NCI-H524 (cell line): ENCODE data around the gene JPH2.

Experiments used
- DNase-seq, 2 experiments: peaks; one replicate each; lab custom pipeline; 2025; lab: John Stamatoyannopoulos, UW

The JPH2 gene

GRCh38 chr20:44099832-44100231 is 87.2 kb downstream of the JPH2 start:
- DNase-seq, result no peak

DNA sequence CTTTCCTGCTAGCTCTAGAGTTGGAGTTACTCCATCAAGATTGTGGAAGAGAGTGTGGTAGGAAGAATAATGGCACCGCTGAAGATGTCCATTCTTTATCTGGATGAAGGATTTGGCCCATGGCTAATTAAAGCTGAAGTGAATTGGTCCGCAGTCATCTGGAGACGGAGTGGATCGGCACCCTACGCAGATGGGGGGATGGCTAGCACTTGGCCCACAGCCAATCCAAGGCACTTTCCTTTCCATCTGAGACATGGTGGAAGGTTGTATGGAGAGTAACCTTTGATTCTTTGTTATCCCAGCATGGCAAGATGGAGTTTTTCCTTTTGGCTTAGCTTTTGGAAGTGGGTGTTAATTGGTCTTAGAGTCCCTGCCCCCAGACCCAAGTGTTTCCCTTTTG is 88.3 kb downstream of the JPH2 start:
- no peak for DNase-seq

GRCh38 chr20:44098256-44098630 is 88.7 kb downstream of the JPH2 start:
- DNase-seq, result no peak

DNA sequence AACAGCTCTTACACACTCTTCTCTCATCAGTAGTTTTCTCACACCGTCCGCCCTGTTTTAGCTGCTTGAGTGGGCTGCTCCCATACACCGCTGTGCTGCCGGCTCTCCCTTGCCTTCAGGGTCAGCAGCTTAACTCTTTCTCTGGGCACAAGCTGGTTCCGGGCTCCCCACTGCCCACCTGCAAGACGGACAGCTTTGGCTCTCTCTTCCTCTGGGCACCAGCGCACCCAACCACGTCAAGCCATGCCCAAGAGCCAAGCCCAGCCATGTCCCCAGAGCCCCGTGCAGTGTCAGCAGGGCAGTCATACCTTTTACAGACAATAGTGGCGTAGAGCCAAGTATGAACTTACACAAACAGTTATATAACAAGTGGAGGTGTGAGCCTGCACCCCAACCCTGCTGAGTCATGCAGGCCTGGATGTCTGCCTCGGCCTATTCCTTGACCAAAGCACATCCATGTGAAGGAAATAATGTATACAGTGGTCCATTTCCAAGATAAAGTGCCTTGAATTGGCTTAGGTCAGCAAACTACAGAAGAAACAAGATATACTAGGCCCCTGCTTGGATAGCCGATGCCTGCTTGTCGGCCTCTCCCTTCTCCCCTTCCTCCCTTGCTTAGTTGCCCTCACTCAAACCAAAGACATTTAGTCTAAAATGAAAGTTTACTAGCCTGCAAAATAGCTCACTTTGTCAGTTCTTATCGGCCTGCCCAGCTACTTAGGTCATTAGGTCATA is 89.3 kb downstream of the JPH2 start:
- no peak for DNase-seq

DNA sequence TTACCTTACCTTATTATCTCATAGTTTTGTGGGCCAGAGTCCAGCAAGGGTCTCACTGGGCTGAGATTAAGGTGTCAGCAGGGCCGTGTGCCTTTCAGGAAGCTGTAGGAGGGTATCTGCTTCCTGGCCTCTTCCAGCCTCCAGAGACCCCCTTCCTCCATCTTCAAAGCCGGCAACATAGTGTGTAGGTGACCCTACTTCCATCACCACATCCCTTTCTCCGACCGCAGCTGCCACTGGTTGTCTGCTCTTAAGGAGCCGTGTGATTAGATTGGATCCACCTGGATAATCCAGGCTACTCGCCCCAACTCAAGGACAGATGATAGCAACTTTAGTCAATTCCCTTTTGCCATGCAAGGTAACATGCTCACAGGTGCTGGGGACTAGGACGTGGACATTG is 91.2 kb downstream of the JPH2 start:
- no peak for DNase-seq

DNA sequence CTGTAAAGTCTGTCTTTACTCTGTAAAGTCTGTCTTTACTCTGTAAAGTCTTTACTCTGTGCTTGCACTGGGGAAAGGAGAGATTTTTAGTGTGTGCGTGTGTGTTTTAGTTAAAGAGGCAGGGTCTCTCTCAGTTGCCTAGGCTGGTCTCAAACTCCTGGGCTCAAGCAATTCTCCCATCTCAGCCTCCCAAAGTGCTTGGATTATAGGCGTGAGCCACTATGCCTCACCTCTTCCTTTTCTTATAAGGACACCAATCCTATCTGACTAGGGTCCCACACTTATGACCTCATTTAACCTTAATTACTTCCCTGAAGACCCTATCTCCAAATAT is 93.8 kb downstream of the JPH2 start:
- DNase-seq, result no peak

- DNase-seq, result peak in 1 of 2 experiments; percentile 52
Observed at GRCh38 chr20:44092551-44093248, 94.3 kb downstream of the JPH2 start.

DNA sequence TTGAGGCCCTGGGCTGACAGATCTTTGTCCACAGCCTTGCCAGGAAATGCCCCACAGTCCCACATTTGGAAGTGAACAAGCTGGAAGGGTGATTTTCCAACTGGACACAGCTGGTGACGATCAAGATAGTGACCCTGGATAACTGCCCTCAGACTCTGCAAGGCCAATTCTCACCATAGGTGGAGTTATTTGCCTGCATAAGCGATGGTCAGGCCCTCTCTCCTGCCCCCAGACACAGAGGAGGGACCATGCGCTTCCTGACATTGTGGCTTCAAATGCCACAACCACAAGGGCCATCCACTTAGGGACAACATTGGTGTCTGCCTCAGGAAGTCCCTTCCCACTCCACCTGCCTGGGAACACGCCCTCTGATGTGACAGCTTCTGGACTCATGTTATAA is 96.0 kb downstream of the JPH2 start:
- no peak for DNase-seq

- DNase-seq, result peak; percentile 31 to 67
Observed at GRCh38 chr20:44089987-44090674, 96.9 kb downstream of the JPH2 start.

DNA sequence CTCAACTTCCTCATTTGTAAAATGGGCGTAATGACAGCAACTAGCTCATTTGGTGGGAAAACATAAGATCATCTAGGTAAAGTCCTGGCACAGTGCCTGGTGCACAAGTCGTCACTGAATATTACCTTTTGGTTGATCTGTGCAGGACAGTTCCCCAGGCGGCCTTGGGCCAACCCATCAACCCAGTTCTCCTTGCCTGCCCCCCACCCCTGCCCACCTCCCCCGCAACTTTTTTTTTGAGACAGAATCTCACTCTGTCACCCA is 99.2 kb downstream of the JPH2 start:
- no peak for DNase-seq

DNA sequence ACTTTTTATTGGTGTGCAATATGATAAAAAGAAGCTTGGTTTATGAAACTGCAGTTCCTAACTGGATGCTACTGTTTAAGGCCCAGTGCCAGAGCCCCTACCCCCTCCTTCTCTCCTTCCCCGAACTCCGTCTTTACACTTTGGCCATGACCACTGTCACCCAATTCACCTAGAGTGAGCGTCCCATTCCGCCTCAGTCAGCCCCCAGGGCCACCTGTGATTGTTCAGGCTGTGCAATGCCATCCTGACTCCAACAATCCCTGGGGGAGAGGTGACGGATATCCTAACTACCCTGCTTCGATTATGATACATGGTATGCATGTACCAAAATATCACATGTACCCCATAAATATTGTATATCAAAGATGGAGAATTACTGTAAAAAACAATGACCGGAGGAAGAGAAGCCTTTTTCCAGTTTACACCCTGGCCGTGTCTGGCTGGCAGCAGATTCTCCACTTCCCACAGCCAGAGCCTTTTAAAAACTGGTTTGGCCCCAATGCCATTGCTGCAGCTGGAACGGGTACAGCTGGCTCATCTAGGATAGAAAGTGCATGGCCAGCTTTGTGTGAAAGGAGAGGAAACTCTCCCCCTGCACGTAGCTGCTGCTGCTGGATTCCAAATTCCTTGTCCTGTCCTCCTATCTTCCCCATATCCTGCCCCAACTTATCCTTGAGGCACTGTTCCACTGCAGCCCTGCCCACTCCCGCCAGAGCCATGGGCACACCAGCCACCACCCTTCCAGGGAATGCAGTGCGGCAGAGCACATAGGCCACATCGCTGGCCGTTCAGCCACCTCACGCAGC is 99.7 kb downstream of the JPH2 start:
- no peak for DNase-seq

GRCh38 chr20:44085616-44086434 is 101.2 kb downstream of the JPH2 start:
- no peak for DNase-seq

- DNase-seq, result no peak
Observed at GRCh38 chr20:44084891-44085290, 102.1 kb downstream of the JPH2 start.

DNA sequence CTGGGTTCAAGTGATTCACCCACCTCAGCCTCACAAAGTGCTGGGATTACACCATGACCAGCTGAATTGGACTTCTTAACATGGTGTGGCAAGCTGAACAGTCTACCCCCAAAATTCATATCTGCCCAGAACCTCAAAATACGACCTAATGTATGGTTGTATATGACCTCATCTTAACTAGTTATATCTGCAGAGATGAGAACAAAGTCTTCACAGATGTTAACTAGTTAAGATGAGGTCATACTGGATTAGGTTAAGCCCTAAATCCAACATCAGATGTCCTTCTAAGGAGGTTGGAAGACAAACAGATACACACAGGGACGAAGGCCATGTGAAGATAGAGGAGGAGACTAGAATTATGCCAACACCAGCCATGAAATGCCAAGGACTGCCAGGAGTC is 102.5 kb downstream of the JPH2 start:
- DNase-seq, result no peak

DNA sequence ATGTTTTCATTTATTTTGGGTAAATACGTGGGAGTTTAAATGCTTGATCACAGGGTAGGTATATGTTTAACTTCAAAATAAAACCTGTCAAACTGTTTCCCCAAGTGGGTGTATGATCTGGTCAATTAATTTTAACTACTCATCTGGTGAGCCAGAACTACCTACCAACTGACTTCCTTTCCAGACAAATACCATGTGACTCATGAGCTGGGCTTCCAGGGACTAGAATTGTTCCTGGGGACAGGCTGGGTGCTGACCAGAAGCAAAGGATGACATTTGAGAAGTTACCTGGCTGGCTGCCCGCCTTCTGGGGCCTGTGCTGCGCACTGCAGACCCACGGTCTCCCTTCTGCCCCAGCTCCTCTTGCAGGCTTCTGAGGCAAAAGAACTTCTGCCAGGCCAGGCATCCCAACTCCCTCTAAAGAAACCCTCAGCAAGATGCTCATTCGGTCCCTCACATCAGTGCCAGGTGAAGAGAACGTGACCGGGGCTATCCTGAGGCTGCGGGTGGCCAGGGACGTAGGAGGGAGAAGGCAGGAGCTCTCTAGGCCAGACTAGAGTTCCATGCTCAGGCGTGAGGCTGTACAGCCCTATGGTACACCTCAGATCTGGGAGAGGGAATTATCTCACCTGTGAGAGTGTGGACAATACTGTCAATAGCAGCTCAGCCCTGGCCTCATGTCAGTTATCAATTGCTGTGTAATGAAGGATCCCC is 103.6 kb downstream of the JPH2 start:
- DNase-seq, result peak in 1 of 2 experiments; percentile 13

- peak in 1 of 2 experiments; percentile 24 for DNase-seq
Observed at GRCh38 chr20:44081888-44082287, 105.1 kb downstream of the JPH2 start.

DNA sequence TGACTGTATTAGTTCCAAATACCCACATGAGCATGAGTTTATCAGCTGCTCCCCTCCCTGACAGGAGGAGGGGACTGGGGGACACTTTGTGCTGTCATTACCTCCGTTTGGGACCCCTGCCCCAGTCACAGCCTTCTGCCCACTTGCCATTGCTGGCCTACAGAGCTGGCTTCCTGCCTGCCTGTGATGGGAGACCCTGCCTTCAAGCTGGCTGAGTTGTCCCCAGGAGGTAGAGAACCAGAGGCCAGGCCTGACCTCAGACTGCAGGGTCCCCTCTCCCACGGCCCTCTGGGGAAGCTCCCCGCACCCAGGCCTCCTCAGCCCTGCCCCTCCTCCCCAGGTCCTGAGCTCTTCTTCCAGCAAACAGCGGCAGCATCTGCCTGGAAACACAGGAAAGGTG is 105.5 kb downstream of the JPH2 start:
- DNase-seq, result no peak

DNA sequence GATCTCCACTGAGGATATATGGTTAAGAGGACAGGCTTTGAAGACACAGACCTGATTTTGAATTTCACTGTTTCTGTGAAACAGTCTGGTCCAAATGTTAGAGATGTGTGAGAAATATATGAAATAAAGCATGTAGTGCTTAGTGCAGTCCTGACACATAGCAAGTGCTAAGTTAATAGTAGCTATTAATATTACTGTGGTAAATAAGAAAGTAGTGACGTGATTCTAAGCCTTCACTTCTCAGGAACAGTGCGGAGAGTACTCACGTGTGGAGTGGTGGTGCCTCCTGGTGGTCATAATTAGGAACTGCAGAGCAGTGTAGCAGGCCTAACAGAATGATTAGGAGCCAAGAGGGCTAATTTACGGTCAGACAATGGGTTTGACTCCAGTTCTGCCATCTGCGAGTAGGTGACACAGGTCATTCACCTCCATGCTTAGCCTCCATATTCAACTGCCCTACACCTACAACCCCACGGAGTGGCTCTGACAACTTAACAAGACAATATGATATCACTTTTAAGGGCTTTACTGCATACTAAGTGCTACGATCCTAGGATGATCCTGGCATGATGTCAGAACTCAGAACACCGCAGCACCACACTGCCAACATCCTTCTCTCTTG is 106.2 kb downstream of the JPH2 start:
- peak; percentile 38 to 76 for DNase-seq

DNA sequence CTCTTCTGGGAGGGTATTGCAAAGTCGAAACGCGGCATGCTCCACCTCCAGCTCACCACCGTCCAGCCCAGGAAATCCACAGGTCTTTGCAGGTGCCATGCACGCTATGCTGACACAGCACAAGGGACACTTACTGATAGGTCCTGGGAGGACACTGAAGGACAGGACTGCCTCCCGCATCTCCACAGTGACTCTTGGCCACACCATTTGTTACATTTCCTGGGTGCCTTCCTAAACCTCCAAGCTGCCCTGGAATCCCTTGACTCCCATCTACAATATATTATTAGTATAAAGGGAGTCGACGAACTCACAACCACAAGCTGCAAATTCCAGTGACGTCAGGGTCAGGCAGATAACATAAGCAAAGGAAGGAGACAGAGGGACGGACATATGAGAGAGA is 106.9 kb downstream of the JPH2 start:
- DNase-seq, result no peak

GRCh38 chr20:44079291-44079690 is 107.7 kb downstream of the JPH2 start:
- no peak for DNase-seq

GRCh38 chr20:44075950-44076232 is 111.1 kb downstream of the JPH2 start:
- no peak for DNase-seq
